Adipose tissue (tissue), 3 donors: ENCODE data around the gene EPB41L4B. TPM values are rescaled to one million over a fixed set of nuclear protein-coding genes. Genes with fewer than 3 reads are reported as not detected.
"Not testable (repeated sequence)": the region's sequence is repeated elsewhere in the genome, so short reads cannot be mapped to it uniquely, and the experiment has no call there.

Experiments used
- H3K27ac ChIP-seq: one replicate; pipeline ENCODE4 v1.5.1; 2013; ENCODE audit warnings: low read depth, low read length
- WGBS, 3 donors: extraction: QIAGEN DNeasy Blood & Tissue Kit; methylation state at CpG; one replicate each; pipeline ENCODE4 v1.1.7; 2013; 5-methylcytosine and 5-hydroxymethylcytosine counted together
- polyA plus RNA-seq, 3 donors: library from polyadenylated mRNA; stranded (reverse); fragments of 200-250 nt; gene quantifications; one replicate each; pipeline ENCODE4 v1.2.3, GENCODE V29; 2013
- donor health status: healthy with polysubstance abuse.
- donor health status: Bipolar disorder and iron deficiency.
- donor health status: healthy.

The EPB41L4B gene
- polyA plus RNA-seq, 3 donors: 6.7 to 129 (median 34.7) TPM

- 73 to 86% (median 79%) methylated on average over 3 of the region's 3 CpGs for WGBS, 3 donors
- H3K27ac ChIP-seq: no peak overlapping the region
Measured at GRCh38 chr9:109238655-109239054, 82.2 kb downstream of the EPB41L4B start.

- WGBS, 3 donors: 79 to 94% (median 85%) methylated on average over 4 of the region's 4 CpGs
- no peak overlapping the region for H3K27ac ChIP-seq
Measured at GRCh38 chr9:109238125-109238524, 82.7 kb downstream of the EPB41L4B start.

- H3K27ac ChIP-seq: no peak overlapping the region
- WGBS, 3 donors: 66 to 69% (median 68%) methylated on average over 9 of the region's 9 CpGs
Measured at GRCh38 chr9:109232449-109233237, 88.2 kb downstream of the EPB41L4B start.

- 39 to 64% (median 61%) methylated on average over 1 of the region's 1 CpG for WGBS, 3 donors
- no peak overlapping the region for H3K27ac ChIP-seq
Measured at GRCh38 chr9:109231593-109231992, 89.3 kb downstream of the EPB41L4B start.

GRCh38 chr9:109230277-109230676 lies 90.6 kb downstream of the EPB41L4B start:
- H3K27ac ChIP-seq: no peak overlapping the region
- 72 to 88% (median 85%) methylated on average over 4 of the region's 4 CpGs for WGBS, 3 donors

GRCh38 chr9:109229682-109230081 lies 91.2 kb downstream of the EPB41L4B start:
- 83 to 89% (median 89%) methylated on average over 3 of the region's 3 CpGs for WGBS, 3 donors
- H3K27ac ChIP-seq: no peak overlapping the region

- H3K27ac ChIP-seq: no peak overlapping the region
Measured at GRCh38 chr9:109228093-109228642, 92.7 kb downstream of the EPB41L4B start.

- WGBS, 3 donors: 58 to 74% (median 65%) methylated on average over 2 of the region's 2 CpGs
- no peak overlapping the region for H3K27ac ChIP-seq
Measured at GRCh38 chr9:109225629-109226028, 95.2 kb downstream of the EPB41L4B start.

GRCh38 chr9:109224751-109225150 lies 96.1 kb downstream of the EPB41L4B start:
- no peak overlapping the region for H3K27ac ChIP-seq
- WGBS, 3 donors: 81 to 90% (median 84%) methylated on average over 3 of the region's 3 CpGs

- H3K27ac ChIP-seq: not testable (repeated sequence)
- 85 to 92% (median 87%) methylated on average over 4 of the region's 4 CpGs for WGBS, 3 donors
Measured at GRCh38 chr9:109218242-109218641, 102.6 kb downstream of the EPB41L4B start.

GRCh38 chr9:109214414-109214813 lies 106.4 kb downstream of the EPB41L4B start:
- no peak overlapping the region for H3K27ac ChIP-seq

GRCh38 chr9:109213285-109214121 lies 107.4 kb downstream of the EPB41L4B start:
- 56 to 76% (median 76%) methylated on average over 11 of the region's 11 CpGs for WGBS, 3 donors

More at GRCh38 chr9:109214414-109214813, 106.4 kb downstream of the EPB41L4B start:
- WGBS, 3 donors: 81 to 95% (median 95%) methylated on average over 6 of the region's 6 CpGs

GRCh38 chr9:109212768-109213167 lies 108.1 kb downstream of the EPB41L4B start:
- H3K27ac ChIP-seq: no peak overlapping the region
- 38 to 65% (median 58%) methylated on average over 4 of the region's 4 CpGs for WGBS, 3 donors

More at GRCh38 chr9:109213285-109214121, 107.4 kb downstream of the EPB41L4B start:
- H3K27ac ChIP-seq: no peak overlapping the region

GRCh38 chr9:109206670-109207069 lies 114.2 kb downstream of the EPB41L4B start:
- no peak overlapping the region for H3K27ac ChIP-seq
- whole genome bisulfite sequencing, 3 donors: 75 to 97% (median 79%) methylated on average over 2 of the region's 2 CpGs

- 74 to 82% (median 75%) methylated on average over 1 of the region's 1 CpG for WGBS, 3 donors
- no peak overlapping the region for H3K27ac ChIP-seq
Measured at GRCh38 chr9:109205526-109205925, 115.3 kb downstream of the EPB41L4B start.

- H3K27ac ChIP-seq: no peak overlapping the region
- 71 to 83% (median 81%) methylated on average over 4 of the region's 4 CpGs for WGBS, 3 donors
Measured at GRCh38 chr9:109203761-109204360, 117.0 kb downstream of the EPB41L4B start.

- no peak overlapping the region for H3K27ac ChIP-seq
- 80% methylated on average over 5 of the region's 5 CpGs for WGBS, 3 donors
Measured at GRCh38 chr9:109199676-109200075, 121.2 kb downstream of the EPB41L4B start.

GRCh38 chr9:109198736-109199382 lies 122.0 kb downstream of the EPB41L4B start:
- 59 to 73% (median 63%) methylated on average over 6 of the region's 6 CpGs for WGBS, 3 donors
- H3K27ac ChIP-seq: no peak overlapping the region
